Ovary (tissue), 9 donors: ENCODE measurements around the gene WNT9B. TPM values are rescaled to one million over a fixed set of nuclear protein-coding genes. Genes with fewer than 3 reads are reported as not detected.

Experiments used
- DNase-seq, 5 donors: peaks; one replicate each; pipeline ENCODE4 v3.0.0-alpha.2; 2019 to 2020
- H3K27ac ChIP-seq, 2 donors: fragments of 200-600 bp; one replicate each; pipeline versions ENCODE4 v1.5.1 to v1.8.0; 2019 to 2022
- H3K27me3 ChIP-seq: fragments of 200-600 bp; one replicate; pipeline ENCODE4 v1.8.0; 2022
- H3K36me3 ChIP-seq: fragments of 200-600 bp; sonication (generic); one replicate; pipeline ENCODE4 v1.5.1; 2019
- H3K4me1 ChIP-seq: one replicate; pipeline ENCODE4 v1.8.1; 2013; ENCODE audit warnings: mild to moderate bottlenecking, moderate library complexity; ENCODE audit not compliant: insufficient read depth
- H3K4me3 ChIP-seq: fragments of 200-600 bp; sonication (generic); one replicate; pipeline ENCODE4 v1.5.1; 2017
- H3K9me3 ChIP-seq, 2 donors: fragments of 200-600 bp in 1 of 2; sonication (generic) in 1 of 2; one replicate each; pipeline versions ENCODE4 v1.5.1 to v1.8.1; 2013 to 2019; ENCODE audit warnings: mild to moderate bottlenecking in 1 of 2, moderate library complexity in 1 of 2
- EP300 ChIP-seq: sonication (generic); formaldehyde crosslinking; IDR thresholded peaks from one replicate; pipeline ENCODE4 v1.6.1; 2017; ENCODE audit warnings: antibody characterized with exemption
- POLR2A ChIP-seq: fragments of 450-650 bp; IDR thresholded peaks from one replicate; pipeline ENCODE4 v1.6.1; 2017; ENCODE audit warnings: antibody characterized with exemption, mild to moderate bottlenecking, moderate library complexity
- WGBS, 3 donors: extraction: QIAGEN DNeasy Blood & Tissue Kit in 1 of 3; methylation state at CpG; one replicate each; pipeline versions ENCODE4 v1.1.5 to v1.1.7; 2013 to 2017; 5-methylcytosine and 5-hydroxymethylcytosine counted together
- intact Hi-C, 4 donors: fragments of 100-400 bp; cut with DNase I; formaldehyde crosslinking; loops; one replicate each; pipeline versions ENCODE4 v1.11.0 to v1.15.1; 2022 to 2023
- polyA plus RNA-seq, 2 donors: library from polyadenylated mRNA; stranded (reverse); fragments of 200-250 nt in 1 of 2; fragments of 350-450 nt in 1 of 2; fragmentation: Illumina TruSeq in 1 of 2; extraction: RNeasy Lipid Tissue Mini Kit (QIAGEN cat#74804) in 1 of 2; gene quantifications; one replicate each; pipeline ENCODE4 v1.2.3, GENCODE V29; 2013 to 2014
- total RNA-seq, 7 donors: library from RNA; depleted of rRNA in 2 of 7; stranded (reverse); fragments of >200 nt in 2 of 7; fragmentation: NEBNext Ultra II Directional in 3 of 7; extraction: Animal tissue kit (Norgen Biotek cat#: 25700) in 3 of 7; gene quantifications; one replicate each; pipeline versions ENCODE4 v1.1.0 to v1.2.4, GENCODE V29; 2016 to 2023
- TF ChIP-seq, protein P1 (sequence below), 3 donors: fragments of 450-650 bp in 2 of 3; fragments of 200-600 bp in 1 of 3; IDR thresholded peaks; one replicate each; pipeline versions ENCODE4 v1.5.1 to v1.8.0; 2016 to 2022; ENCODE audit warnings: antibody characterized with exemption in 3 of 3, mild to moderate bottlenecking in 1 of 3
- donor health status: DM: no; HTN: no; CAD: no; lungs with moderate emphysema.
- donor health status: DM: no; HTN: no; CAD: no.
- donor health status: Bipolar disorder and iron deficiency.
- donor health status: DM: yes; HTN: yes; CAD: no.
- donor health status: DM: no; HTN: no; CAD: no.
- donor health status: DM: yes; HTN: yes; CAD: no.

Gene WNT9B
- total and polyA plus RNA-seq, 9 donors = 0.08 to 0.50 (median 0.10) TPM; not detected in 6

DNA sequence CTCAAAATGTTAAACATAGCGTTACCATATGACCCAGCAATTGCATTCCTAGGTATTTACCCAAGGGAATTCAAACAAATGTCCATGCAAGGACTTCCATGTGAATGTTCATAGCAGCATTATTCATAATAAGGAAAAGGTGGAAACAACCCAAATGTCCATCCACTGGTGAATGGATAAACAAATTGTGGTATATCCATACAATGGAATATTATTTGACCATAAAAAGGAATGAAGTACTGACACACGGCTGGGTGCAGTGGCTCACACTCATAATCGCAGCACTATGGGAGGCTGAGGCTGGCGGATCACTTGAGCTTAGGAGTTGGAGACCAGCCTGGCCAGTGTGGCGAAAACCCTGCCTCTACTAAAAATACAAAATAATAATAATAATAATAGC is 47.5 kb downstream of the WNT9B start:
- Histone ChIP-seq H3K36me3 (no peaks in the 10 kb centered on the region), H3K4me1 (no peaks in the 10 kb centered on the region), H3K4me3 (no peak overlapping the region), H3K27ac (no peak overlapping the region), H3K9me3 (no peaks in the 10 kb centered on the region), H3K27me3 (no peaks in the 10 kb centered on the region)
- no peak for TF ChIP-seq EP300
- WGBS, 3 donors = 93 to 95% (median 95%) methylated on average over 5 of the region's 5 CpGs
- no peak for DNase-seq
- intact Hi-C loops = no loop called here

DNA sequence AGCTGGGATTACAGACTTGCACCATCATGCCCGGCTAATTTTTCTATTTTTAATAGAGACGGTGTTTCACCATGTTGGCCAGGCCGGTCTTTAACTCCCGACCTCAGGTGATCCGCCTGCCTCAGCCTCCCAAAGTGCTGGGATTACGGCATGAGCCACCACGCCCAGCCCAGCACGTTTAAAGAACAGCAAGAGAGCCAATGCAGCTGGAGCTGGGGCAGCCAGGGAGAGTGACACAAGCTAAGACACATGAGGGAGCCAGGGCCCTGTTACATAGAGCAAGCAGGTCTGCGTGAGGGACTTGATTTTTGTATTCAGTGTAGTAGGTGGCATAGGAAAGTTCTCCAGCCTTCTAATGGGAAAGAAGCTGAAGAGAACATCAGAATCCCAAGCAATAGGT is 49.9 kb downstream of the WNT9B start:
- no peaks in the 10 kb centered on the region for H3K27me3 ChIP-seq
- H3K9me3 ChIP-seq = no peaks in the 10 kb centered on the region
- H3K36me3 ChIP-seq = no peaks in the 10 kb centered on the region
- no peak overlapping the region for H3K4me3 ChIP-seq
- no peak for DNase-seq
- no peaks in the 10 kb centered on the region for H3K4me1 ChIP-seq
- no peak for TF ChIP-seq EP300
- no peak for TF ChIP-seq POLR2A
- TF ChIP-seq, protein P1, sequence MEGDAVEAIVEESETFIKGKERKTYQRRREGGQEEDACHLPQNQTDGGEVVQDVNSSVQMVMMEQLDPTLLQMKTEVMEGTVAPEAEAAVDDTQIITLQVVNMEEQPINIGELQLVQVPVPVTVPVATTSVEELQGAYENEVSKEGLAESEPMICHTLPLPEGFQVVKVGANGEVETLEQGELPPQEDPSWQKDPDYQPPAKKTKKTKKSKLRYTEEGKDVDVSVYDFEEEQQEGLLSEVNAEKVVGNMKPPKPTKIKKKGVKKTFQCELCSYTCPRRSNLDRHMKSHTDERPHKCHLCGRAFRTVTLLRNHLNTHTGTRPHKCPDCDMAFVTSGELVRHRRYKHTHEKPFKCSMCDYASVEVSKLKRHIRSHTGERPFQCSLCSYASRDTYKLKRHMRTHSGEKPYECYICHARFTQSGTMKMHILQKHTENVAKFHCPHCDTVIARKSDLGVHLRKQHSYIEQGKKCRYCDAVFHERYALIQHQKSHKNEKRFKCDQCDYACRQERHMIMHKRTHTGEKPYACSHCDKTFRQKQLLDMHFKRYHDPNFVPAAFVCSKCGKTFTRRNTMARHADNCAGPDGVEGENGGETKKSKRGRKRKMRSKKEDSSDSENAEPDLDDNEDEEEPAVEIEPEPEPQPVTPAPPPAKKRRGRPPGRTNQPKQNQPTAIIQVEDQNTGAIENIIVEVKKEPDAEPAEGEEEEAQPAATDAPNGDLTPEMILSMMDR (IDR thresholded peaks at IDR 0.05) = no peak
- no peak overlapping the region for H3K27ac ChIP-seq
- intact Hi-C loops = no loop called here
- 73 to 81% (median 78%) methylated on average over 9 of the region's 9 CpGs for WGBS, 3 donors

DNA sequence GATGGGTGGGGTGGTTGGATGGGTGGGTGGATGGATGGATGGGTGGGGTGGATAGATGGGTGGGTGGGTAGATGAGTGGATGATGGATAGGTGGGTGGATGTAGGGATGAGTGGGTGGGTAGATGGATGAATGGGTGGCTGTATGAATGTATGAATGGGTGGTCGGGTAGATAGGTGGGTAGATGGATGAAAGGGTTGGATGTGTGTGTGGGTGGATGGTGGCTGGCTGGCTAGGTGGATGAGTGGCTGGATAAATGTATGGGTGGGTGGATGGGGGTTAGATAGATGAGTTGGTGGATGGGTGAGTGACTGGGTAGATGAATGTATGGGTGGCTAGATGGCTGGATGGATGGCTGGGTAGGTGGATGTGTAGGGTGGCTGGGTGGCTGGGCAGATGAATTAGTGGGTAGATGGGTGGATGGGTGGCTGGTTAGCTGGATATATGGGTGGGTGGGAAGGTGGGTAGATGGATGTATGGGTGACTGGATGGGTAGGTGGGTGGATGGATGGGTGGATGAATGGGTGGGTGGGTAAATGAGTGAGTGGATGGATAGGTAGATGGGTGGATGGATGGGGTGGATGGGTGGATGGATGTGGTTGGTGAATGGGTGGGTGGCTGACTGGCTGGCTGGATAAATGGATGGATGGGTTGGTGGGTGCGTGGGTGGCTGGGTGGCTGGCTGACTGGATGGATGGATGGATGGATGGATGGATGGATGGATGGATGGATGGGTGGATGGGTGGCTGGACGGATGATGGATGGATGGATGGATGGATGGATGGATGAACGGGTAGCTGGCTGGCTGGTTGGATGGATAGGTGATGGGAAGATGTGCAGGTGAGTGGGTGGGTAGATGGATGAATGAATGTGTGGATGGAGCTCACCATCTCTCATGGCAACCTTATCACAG is 52.6 kb downstream of the WNT9B start:
- no peaks in the 10 kb centered on the region for H3K36me3 ChIP-seq
- no peak for DNase-seq
- H3K9me3 ChIP-seq = no peaks in the 10 kb centered on the region
- no peaks in the 10 kb centered on the region for H3K27me3 ChIP-seq
- TF ChIP-seq EP300 = no peak
- WGBS, 3 donors = 80 to 93% (median 86%) methylated on average over 4 of the region's 4 CpGs
- intact Hi-C loops = no loop called here
- no peaks in the 10 kb centered on the region for H3K4me1 ChIP-seq
- H3K4me3 ChIP-seq = no peak overlapping the region
- no peak overlapping the region for H3K27ac ChIP-seq

DNA sequence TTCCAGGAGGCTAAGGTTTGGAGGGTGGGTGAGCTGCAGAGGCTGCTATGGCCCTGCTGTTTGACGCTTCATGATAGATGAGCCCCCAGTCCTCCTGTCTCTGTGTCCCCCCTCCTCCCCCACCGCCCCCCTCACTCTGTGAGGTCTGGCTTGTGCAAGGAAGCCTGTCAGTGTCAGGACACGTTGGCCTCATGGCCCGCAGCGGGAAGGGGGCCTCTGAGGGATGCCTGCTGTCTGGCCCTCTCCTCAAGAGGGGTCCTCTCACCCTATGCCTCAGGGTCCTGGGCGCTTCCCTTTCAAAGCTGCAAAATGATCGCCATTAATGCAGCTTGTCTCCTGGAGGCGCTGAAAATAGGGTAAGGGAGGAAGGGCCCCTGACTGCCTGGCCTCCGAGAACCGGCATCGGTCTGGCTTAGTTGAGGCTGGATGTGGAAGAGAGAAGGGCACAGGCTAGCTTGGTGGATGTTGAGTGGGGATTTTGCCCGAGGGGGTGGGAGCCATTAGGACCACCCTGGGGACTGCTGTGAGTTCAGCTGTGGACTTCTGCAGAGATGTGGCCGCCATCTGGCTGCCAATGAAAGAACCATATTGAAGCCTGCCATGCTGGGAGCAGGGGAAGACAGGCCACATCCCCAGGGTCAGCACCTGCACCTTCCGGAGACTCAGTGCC is 56.8 kb downstream of the WNT9B start:
- no peaks in the 10 kb centered on the region for H3K4me1 ChIP-seq
- H3K36me3 ChIP-seq = no peaks in the 10 kb centered on the region
- WGBS, 3 donors = 28 to 46% (median 34%) methylated on average over 14 of the region's 14 CpGs
- no peak overlapping the region for H3K27ac ChIP-seq
- H3K27me3 ChIP-seq = no peaks in the 10 kb centered on the region
- no peak for TF ChIP-seq POLR2A
- TF ChIP-seq, protein P1 (IDR thresholded peaks at IDR 0.05) = no peak
- no peak for TF ChIP-seq EP300
- H3K9me3 ChIP-seq = no peaks in the 10 kb centered on the region
- intact Hi-C loops = no loop called here
- H3K4me3 ChIP-seq = no peak overlapping the region
- no peak for DNase-seq

DNA sequence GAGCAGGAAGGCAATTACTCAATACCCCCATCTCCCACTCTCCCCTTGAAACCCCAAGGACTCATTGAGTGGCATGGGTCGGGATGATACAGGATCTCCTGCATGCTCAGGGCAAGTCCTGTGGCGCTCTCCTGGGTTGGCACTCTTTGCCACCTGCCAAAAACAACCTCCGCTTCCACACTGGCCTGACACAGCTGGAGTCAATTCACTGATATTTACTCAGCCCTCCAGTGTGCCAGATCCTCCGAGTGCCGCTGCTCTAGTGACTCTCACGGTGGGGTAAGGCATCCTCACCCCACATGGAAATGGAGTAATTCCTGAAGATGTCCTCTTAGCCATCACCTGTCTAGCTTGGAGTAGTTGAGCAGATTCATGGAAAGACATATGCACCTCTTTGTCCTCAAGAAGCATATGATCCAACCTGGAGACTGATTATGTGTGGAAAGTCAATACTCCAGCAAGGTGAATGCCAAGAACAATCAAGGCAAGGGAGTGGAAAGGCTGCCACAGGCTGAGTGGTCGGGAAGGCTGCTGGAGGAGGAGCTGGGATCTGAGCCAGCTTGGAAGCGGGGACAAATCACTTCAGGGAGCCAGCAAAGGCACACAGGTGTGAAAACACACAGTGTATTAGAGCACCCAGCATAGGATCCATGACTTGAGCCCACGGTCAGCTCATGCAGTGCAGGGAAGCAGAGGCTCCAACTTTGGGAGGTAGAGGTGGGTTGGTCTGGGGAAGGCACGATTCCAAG is 59.0 kb downstream of the WNT9B start:
- intact Hi-C loops = no loop called here
- DNase-seq = no peak
- no peak overlapping the region for H3K27ac ChIP-seq
- TF ChIP-seq EP300 (no peak), POLR2A (no peak)
- TF ChIP-seq, protein P1 (IDR thresholded peaks at IDR 0.05) = no peak
- no peaks in the 10 kb centered on the region for H3K4me1 ChIP-seq
- H3K4me3 ChIP-seq = no peak overlapping the region
- H3K27me3 ChIP-seq = no peaks in the 10 kb centered on the region
- WGBS, 3 donors = 62 to 76% (median 74%) methylated on average over 10 of the region's 10 CpGs
- H3K9me3 ChIP-seq = no peaks in the 10 kb centered on the region
- no peaks in the 10 kb centered on the region for H3K36me3 ChIP-seq
